HEK293 (cell line): ENCODE measurements around the gene SENP7.

ENCODE experiments used
- KLF8 ChIP-seq: fragments of 450-650 bp; formaldehyde crosslinking; IDR thresholded peaks from 2 replicates; pipeline ENCODE4 v1.5.1; 2016; ENCODE audit warnings: missing biosample characterization, missing genetic modification characterization
- KLF9 ChIP-seq: fragments of 450-650 bp; formaldehyde crosslinking; IDR thresholded peaks from 2 replicates; pipeline ENCODE4 v1.5.1; 2016; ENCODE audit warnings: missing biosample characterization, missing genetic modification characterization, low read depth
- SP2 ChIP-seq: fragments of 450-650 bp; formaldehyde crosslinking; IDR thresholded peaks from 2 replicates; pipeline ENCODE4 v1.5.1; 2016; ENCODE audit warnings: missing biosample characterization, missing genetic modification characterization
- SP7 ChIP-seq: fragments of 450-650 bp; formaldehyde crosslinking; IDR thresholded peaks from 2 replicates; pipeline ENCODE4 v1.5.1; 2016; ENCODE audit warnings: missing biosample characterization, missing genetic modification characterization
- ZBTB11 ChIP-seq: fragments of 450-650 bp; formaldehyde crosslinking; conservative IDR thresholded peaks from 2 replicates; pipeline ENCODE4 v1.5.1; 2016; ENCODE audit warnings: low read depth, missing biosample characterization, missing genetic modification characterization
- ZBTB21 ChIP-seq: fragments of 450-650 bp; formaldehyde crosslinking; IDR thresholded peaks from 2 replicates; pipeline ENCODE4 v1.5.1; 2017; ENCODE audit warnings: missing biosample characterization, missing genetic modification characterization
- ZBTB48 ChIP-seq: fragments of 450-650 bp; formaldehyde crosslinking; IDR thresholded peaks from 2 replicates; pipeline ENCODE4 v1.5.1; 2016; ENCODE audit warnings: missing biosample characterization, missing genetic modification characterization
- ZFP41 ChIP-seq: fragments of 450-650 bp; formaldehyde crosslinking; IDR thresholded peaks from 2 replicates; pipeline ENCODE4 v1.5.1; 2016; ENCODE audit warnings: missing biosample characterization, missing genetic modification characterization, borderline replicate concordance
- ZNF121 ChIP-seq: fragments of 450-650 bp; formaldehyde crosslinking; IDR thresholded peaks from 2 replicates; pipeline ENCODE4 v1.5.1; 2016; ENCODE audit warnings: missing biosample characterization, missing genetic modification characterization
- ZNF23 ChIP-seq: fragments of 450-650 bp; formaldehyde crosslinking; IDR thresholded peaks from 2 replicates; pipeline ENCODE4 v1.5.1; 2016; ENCODE audit warnings: missing biosample characterization, missing genetic modification characterization, borderline replicate concordance
- ZNF501 ChIP-seq: fragments of 450-650 bp; formaldehyde crosslinking; IDR thresholded peaks from 2 replicates; pipeline ENCODE4 v1.5.1; 2016; ENCODE audit warnings: missing biosample characterization, missing genetic modification characterization
- ZNF518A ChIP-seq: fragments of 450-650 bp; formaldehyde crosslinking; conservative IDR thresholded peaks from 2 replicates; pipeline ENCODE4 v1.5.1; 2016; ENCODE audit warnings: low read depth, missing biosample characterization, missing genetic modification characterization
- ZNF558 ChIP-seq: fragments of 450-650 bp; formaldehyde crosslinking; IDR thresholded peaks from 2 replicates; pipeline ENCODE4 v1.5.1; 2016; ENCODE audit warnings: missing biosample characterization, missing genetic modification characterization
- ZNF571 ChIP-seq: fragments of 450-650 bp; formaldehyde crosslinking; IDR thresholded peaks from 2 replicates; pipeline ENCODE4 v1.5.0; 2017; ENCODE audit warnings: missing biosample characterization, missing genetic modification characterization
- ZNF629 ChIP-seq: fragments of 450-650 bp; formaldehyde crosslinking; IDR thresholded peaks from 2 replicates; pipeline ENCODE4 v1.5.1; 2017; ENCODE audit warnings: missing biosample characterization, missing genetic modification characterization
- ZNF76 ChIP-seq: fragments of 450-650 bp; formaldehyde crosslinking; IDR thresholded peaks from 2 replicates; pipeline ENCODE4; 2016; ENCODE audit warnings: low read depth, missing biosample characterization, missing genetic modification characterization, borderline replicate concordance
- ZNF843 ChIP-seq: fragments of 450-650 bp; formaldehyde crosslinking; IDR thresholded peaks from 2 replicates; pipeline ENCODE4 v1.5.1; 2016; ENCODE audit warnings: missing biosample characterization, missing genetic modification characterization
- TF ChIP-seq, protein P1 (sequence below): fragments of 450-650 bp; formaldehyde crosslinking; IDR thresholded peaks from 2 replicates; pipeline ENCODE4 v1.5.1; 2016; ENCODE audit warnings: missing biosample characterization, missing genetic modification characterization

Gene SENP7

DNA sequence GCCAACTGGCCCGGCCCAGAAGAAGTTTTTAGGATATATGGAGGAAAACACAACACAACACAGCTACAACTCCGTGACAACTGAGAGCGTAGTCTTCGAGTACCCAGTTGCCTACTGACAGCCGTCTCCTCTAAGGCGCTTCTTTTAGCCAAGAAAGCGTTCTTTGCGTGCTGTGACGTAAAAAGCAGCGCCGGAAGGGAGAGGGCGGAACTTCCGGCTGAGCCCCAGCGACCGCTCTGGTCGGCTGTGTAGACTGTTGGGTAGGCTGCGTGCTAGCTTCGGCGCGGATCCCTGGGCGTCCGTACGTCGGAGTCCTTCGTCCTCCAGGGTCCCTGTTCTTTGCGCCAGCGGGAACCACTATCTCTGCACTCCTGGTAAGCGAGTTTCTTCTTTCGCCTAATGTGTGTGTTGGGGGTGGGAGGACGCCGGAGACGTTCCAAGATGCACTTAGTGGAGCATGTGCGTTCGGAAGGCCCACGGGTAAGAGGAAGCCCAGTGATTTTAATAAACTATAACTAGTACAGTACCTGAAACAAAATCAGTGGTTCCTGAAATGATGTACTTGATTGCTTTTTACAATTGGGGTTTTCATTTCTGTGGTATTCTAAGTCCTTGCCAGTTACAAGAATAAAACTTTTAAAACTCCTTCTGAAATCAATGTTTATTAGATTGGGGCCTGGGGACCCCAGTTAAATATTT lies 48.8 kb upstream of the SENP7 start, which contains the start of gene TRMT10C (continued):
- TF ChIP-seq ZNF518A (tag by site-specific recombination) (peak; percentile 98), SP2 (tag by site-specific recombination) (peak; percentile 67), ZNF23 (tag by site-specific recombination) (no peak), ZNF558 (tag by site-specific recombination) (no peak), KLF8 (tag by site-specific recombination) (peak; percentile 5; the same call in 1 of the 2 replicates), ZNF121 (0 out of 2 replicates have a peak, but pooled peaks have one; percentile 7), ZNF501 (tag by site-specific recombination) (peak; percentile 48; the same call in 1 of the 2 replicates), ZBTB11 (tag by site-specific recombination) (peak; percentile 92), ZNF843 (tag by site-specific recombination) (0 out of 2 replicates have a peak, but pooled peaks have one; percentile 12), ZNF76 (peak; percentile 80), ZBTB21 (peak; percentile 95), KLF9 (tag by site-specific recombination) (0 out of 2 replicates have a peak, but pooled peaks have one; percentile 4), SP7 (tag by site-specific recombination) (peak; percentile 28; the same call in 1 of the 2 replicates), ZNF571 (tag by site-specific recombination) (no peak), ZBTB48 (tag by site-specific recombination) (peak; percentile 67; the same call in 1 of the 2 replicates), ZFP41 (tag by site-specific recombination) (no peak), ZNF629 (tag by site-specific recombination) (peak; percentile 98)
- TF ChIP-seq, protein P1, sequence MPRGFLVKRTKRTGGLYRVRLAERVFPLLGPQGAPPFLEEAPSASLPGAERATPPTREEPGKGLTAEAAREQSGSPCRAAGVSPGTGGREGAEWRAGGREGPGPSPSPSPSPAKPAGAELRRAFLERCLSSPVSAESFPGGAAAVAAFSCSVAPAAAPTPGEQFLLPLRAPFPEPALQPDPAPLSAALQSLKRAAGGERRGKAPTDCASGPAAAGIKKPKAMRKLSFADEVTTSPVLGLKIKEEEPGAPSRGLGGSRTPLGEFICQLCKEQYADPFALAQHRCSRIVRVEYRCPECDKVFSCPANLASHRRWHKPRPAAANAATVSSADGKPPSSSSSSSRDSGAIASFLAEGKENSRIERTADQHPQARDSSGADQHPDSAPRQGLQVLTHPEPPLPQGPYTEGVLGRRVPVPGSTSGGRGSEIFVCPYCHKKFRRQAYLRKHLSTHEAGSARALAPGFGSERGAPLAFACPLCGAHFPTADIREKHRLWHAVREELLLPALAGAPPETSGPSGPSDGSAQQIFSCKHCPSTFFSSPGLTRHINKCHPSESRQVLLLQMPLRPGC (tag by site-specific recombination) = no peak
